SK-N-SH (cell line): ENCODE measurements around the gene CSTA. TPM values are rescaled to one million over a fixed set of nuclear protein-coding genes. Genes with fewer than 3 reads are reported as not detected.

Experiments
- CTCF ChIA-PET: fragments of 300-600, 350-600 bp; formaldehyde crosslinking; extraction: SDS; loops from one replicate; lab custom pipeline; 2021; lab: Yijun Ruan, JAX
- POLR2A ChIA-PET: fragments of 350-600 bp; sonication (Branson Sonifier 250); formaldehyde crosslinking; extraction: SDS; loops from one replicate; lab custom pipeline; 2020; ENCODE audit warnings: antibody characterized with exemption, inconsistent platforms; lab: Yijun Ruan, JAX
- DNase-seq: peaks from one replicate; pipeline ENCODE4 v3.0.0; 2012
- H2AFZ ChIP-seq: fragments of 200-600 bp; sonication (generic); 2 replicates; pipeline ENCODE4 v1.8.1; 2016; ENCODE audit warnings: antibody characterized with exemption, mild to moderate bottlenecking, low read depth
- H3F3A ChIP-seq: fragments of 200-600 bp; sonication (generic); replicated peaks from 2 replicates; pipeline ENCODE3; 2016; ENCODE audit warnings: antibody characterized with exemption, mild to moderate bottlenecking; ENCODE audit not compliant: insufficient read depth
- H3K27ac ChIP-seq, 2 experiments: fragments of 200-500 bp in 1 of 2; fragments of 200-600 bp in 1 of 2; sonication (Bioruptor generic) in 1 of 2; sonication (generic), shearing (Covaris generic) in 1 of 2; 2 replicates each; pipeline versions ENCODE4 v1.5.1 to v1.6.1; 2014 to 2016; ENCODE audit warnings: low read depth in 2 of 2, inconsistent platforms in 1 of 2, low read length in 1 of 2, mild to moderate bottlenecking in 1 of 2, mixed read lengths in 1 of 2
- H3K27me3 ChIP-seq: fragments of 200-600 bp; sonication (generic), shearing (Covaris generic); 2 replicates; pipeline ENCODE4 v1.6.1; 2016; ENCODE audit warnings: mixed run types; ENCODE audit not compliant: insufficient read depth
- H3K36me3 ChIP-seq, 2 experiments: fragments of 200-500 bp in 1 of 2; fragments of 200-600 bp in 1 of 2; sonication (Bioruptor generic) in 1 of 2; sonication (generic) in 1 of 2; replicated peaks in 1 of 2; 2 replicates each; pipeline versions ENCODE3 to v1.5.1; 2014 to 2016; ENCODE audit warnings: low read length in 1 of 2, mild to moderate bottlenecking in 1 of 2; ENCODE audit not compliant: insufficient read depth in 2 of 2, control insufficient read depth in 1 of 2
- H3K4me1 ChIP-seq, 2 experiments: fragments of 200-500 bp in 1 of 2; fragments of 200-600 bp in 1 of 2; sonication (Bioruptor generic) in 1 of 2; sonication (generic), shearing (Covaris generic) in 1 of 2; 2 replicates each; pipeline versions ENCODE4 v1.5.1 to v1.6.1; 2014 to 2016; ENCODE audit warnings: low read depth in 1 of 2, low read length in 1 of 2, mixed run types in 1 of 2; ENCODE audit not compliant: insufficient read depth in 2 of 2, control insufficient read depth in 1 of 2
- H3K4me2 ChIP-seq: fragments of 200-600 bp; sonication (generic), shearing (Covaris generic); 2 replicates; pipeline ENCODE4 v1.6.1; 2017; ENCODE audit warnings: mixed run types
- H3K4me3 ChIP-seq, 2 experiments: fragments of 200-500 bp in 1 of 2; fragments of 200-600 bp in 1 of 2; sonication (Bioruptor generic) in 1 of 2; sonication (generic), shearing (Covaris generic) in 1 of 2; 2 replicates each; pipeline versions ENCODE4 v1.5.1 to v1.8.1; 2014 to 2016; ENCODE audit warnings: low read depth in 2 of 2, inconsistent platforms in 1 of 2, low read length in 1 of 2, mild to moderate bottlenecking in 1 of 2, mixed read lengths in 1 of 2, moderate library complexity in 1 of 2
- H3K79me2 ChIP-seq: fragments of 200-600 bp; sonication (generic); 2 replicates; pipeline ENCODE4 v1.8.1; 2017; ENCODE audit warnings: mild to moderate bottlenecking; ENCODE audit not compliant: insufficient read depth
- H3K9ac ChIP-seq: fragments of 200-600 bp; sonication (generic); 2 replicates; pipeline ENCODE4 v1.6.1; 2017; ENCODE audit warnings: mixed run types
- H3K9me2 ChIP-seq: fragments of 200-600 bp; sonication (generic); 2 replicates; pipeline ENCODE4 v1.6.1; 2017; ENCODE audit warnings: mixed run types
- H3K9me3 ChIP-seq: fragments of 200-600 bp; sonication (generic); 2 replicates; pipeline ENCODE4 v1.6.1; 2017; ENCODE audit warnings: mixed run types, mild to moderate bottlenecking, moderate library complexity
- H4K20me1 ChIP-seq: fragments of 200-600 bp; sonication (generic); 2 replicates; pipeline ENCODE4 v1.6.1; 2017; ENCODE audit warnings: mild to moderate bottlenecking, mixed run types; ENCODE audit not compliant: insufficient read depth
- CHD2 ChIP-seq: fragments of 150-350 bp; IDR thresholded peaks from 2 replicates; pipeline ENCODE4 v1.6.1; 2018; ENCODE audit warnings: low read length; ENCODE audit not compliant: partially characterized antibody
- EP300 ChIP-seq, 2 experiments: IDR thresholded peaks; 2 replicates each; pipeline versions ENCODE4 v1.4.0 to v1.6.1; 2012; ENCODE audit warnings: borderline replicate concordance in 1 of 2, low read depth in 1 of 2, low read length in 1 of 2
- EZH2phosphoT487 ChIP-seq: fragments of 200-600 bp; sonication (generic); IDR thresholded peaks from 2 replicates; pipeline ENCODE4 v1.6.1; 2017; ENCODE audit warnings: low read depth, mixed run types, mild to moderate bottlenecking, antibody characterized with exemption, moderate library complexity, borderline replicate concordance
- FOSL2 ChIP-seq: IDR thresholded peaks from 2 replicates; pipeline ENCODE4 v1.4.0; 2012; ENCODE audit warnings: low read depth, mild to moderate bottlenecking, moderate library complexity, borderline replicate concordance
- GABPA ChIP-seq: IDR thresholded peaks from 2 replicates; pipeline ENCODE4 v1.4.0; 2012; ENCODE audit warnings: low read depth, mild to moderate bottlenecking
- GATA2 ChIP-seq: sonication (generic); formaldehyde crosslinking; IDR thresholded peaks from 2 replicates; pipeline ENCODE4 v1.5.0; 2020; ENCODE audit warnings: mild to moderate bottlenecking, missing genetic modification reagents
- JUND ChIP-seq: IDR thresholded peaks from 2 replicates; pipeline ENCODE4 v1.4.0; 2012
- MAX ChIP-seq: IDR thresholded peaks from 2 replicates; pipeline ENCODE4 v1.4.0; 2012; ENCODE audit warnings: low read depth
- PBX3 ChIP-seq: IDR thresholded peaks from 2 replicates; pipeline ENCODE4; 2012
- POLR2AphosphoS5 ChIP-seq: IDR thresholded peaks from 2 replicates; pipeline ENCODE4 v1.6.1; 2012; ENCODE audit warnings: low read depth, low read length
- RCOR1 ChIP-seq: fragments of 150-350 bp; IDR thresholded peaks from 2 replicates; pipeline ENCODE4 v1.6.1; 2017; ENCODE audit warnings: antibody characterized with exemption, low read length
- RFX5 ChIP-seq: IDR thresholded peaks from 2 replicates; pipeline ENCODE4 v1.6.1; 2012; ENCODE audit warnings: mild to moderate bottlenecking, improper control_type of control experiment, low read length
- RXRA ChIP-seq: IDR thresholded peaks from 2 replicates; pipeline ENCODE4 v1.4.0; 2012; ENCODE audit warnings: low read depth, mild to moderate bottlenecking, borderline replicate concordance
- SIN3A ChIP-seq: IDR thresholded peaks from 2 replicates; pipeline ENCODE4 v1.6.1; 2012; ENCODE audit warnings: low read depth, mild to moderate bottlenecking, low read length, moderate library complexity, borderline replicate concordance
- TAF1 ChIP-seq: IDR thresholded peaks from 2 replicates; pipeline ENCODE4 v1.6.1; 2012; ENCODE audit warnings: low read depth, mild to moderate bottlenecking, low read length, moderate library complexity, borderline replicate concordance
- TCF12 ChIP-seq: IDR thresholded peaks from 2 replicates; pipeline ENCODE4 v1.4.0; 2012
- USF1 ChIP-seq: IDR thresholded peaks from 2 replicates; pipeline ENCODE4 v1.4.0; 2012; ENCODE audit warnings: low read depth, borderline replicate concordance
- YY1 ChIP-seq: IDR thresholded peaks from 2 replicates; pipeline ENCODE4 v1.4.0; 2012; ENCODE audit warnings: low read depth, mild to moderate bottlenecking
- ZBTB33 ChIP-seq: IDR thresholded peaks from 2 replicates; pipeline ENCODE4 v1.4.0; 2012; ENCODE audit warnings: low read depth, borderline replicate concordance
- WGBS: methylation state at CpG from one replicate; pipeline ENCODE4 v1.1.6; 2017; ENCODE audit warnings: low lambda C conversion rate; 5-methylcytosine and 5-hydroxymethylcytosine counted together
- polyA plus RNA-seq, 3 experiments: library from polyadenylated mRNA; depleted of rRNA; stranded (reverse); fragments of >200 nt; gene quantifications; 2 replicates each; pipeline ENCODE4 v1.2.3, GENCODE V29; 2012

CSTA gene
- polyA plus RNA-seq, 1 of the 3 experiments (the other 2 are of a cell fraction), result not detected

GRCh38 chr3:122357828-122358702 is 33.0 kb downstream of the CSTA start (continued):
- TF ChIP-seq SIN3A (no peak), MAX (no peak), GATA2 (CRISPR knock-in tag) (peak; percentile 21; the same call in 1 of the 2 replicates), YY1 (no peak), CHD2 (peak; percentile 52), GABPA (no peak), RCOR1 (peak; percentile 86), TAF1 (no peak), EP300 (IDR thresholded peaks at IDR 0.05; ENCODE audit: borderline replicate concordance in 1 of 2, low read depth in 1 of 2, low read length in 1 of 2) (peak in 1 of 2 experiments; percentile 77; a peak in 2 of 4 replicates), FOSL2 (no peak), TCF12 (peak; percentile 10; the same call in 1 of the 2 replicates), ZBTB33 (no peak), POLR2AphosphoS5 (no peak; the same call in 1 of the 2 replicates), JUND (0 out of 2 replicates have a peak, but pooled peaks have one; percentile 11), EZH2phosphoT487 (no peak)
- TF ChIP-seq, all 33 proteins: peak for 7

DNA sequence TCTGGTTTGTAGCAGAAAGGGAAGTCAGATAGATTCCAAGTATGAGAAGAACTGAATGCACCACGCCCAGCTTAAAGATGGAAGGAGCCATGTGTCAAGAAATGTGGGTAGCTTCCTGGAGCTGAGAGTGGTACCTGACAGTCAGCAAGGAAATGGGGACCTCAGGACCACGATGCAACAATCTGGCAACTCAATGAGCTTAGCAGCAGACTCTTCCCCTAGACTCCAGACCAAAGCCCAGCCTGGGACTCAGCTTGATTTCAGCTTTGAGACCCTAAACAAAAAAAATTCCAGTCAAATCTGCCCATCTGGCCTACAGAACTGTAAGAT is 33.6 kb downstream of the CSTA start:
- 85% methylated on average over 2 of the region's 2 CpGs for WGBS
- Histone ChIP-seq H3K79me2 (no peaks in the 10 kb centered on the region), H4K20me1 (no peaks in the 10 kb centered on the region), H3K9ac (no peak overlapping the region), H3K4me2 (no peak overlapping the region), H3K4me3 (no peak overlapping the region), H3K9me2 (no peaks in the 10 kb centered on the region), H3K9me3 (no peaks in the 10 kb centered on the region), H2AFZ (no peak overlapping the region), H3K27ac (peak overlapping the region in 1 of 2 experiments; percentile 58; a peak in 2 of 4 replicates), H3F3A (peaks cover 19% of the 10 kb centered on the region), H3K4me1 (peaks cover 7 to 10% of the 10 kb centered on the region in 2 experiments; a peak in 3 of 4 replicates), H3K36me3 (peaks cover 26 to 29% of the 10 kb centered on the region in 2 experiments), H3K27me3 (no peaks in the 10 kb centered on the region)
- no peak for DNase-seq
- TF ChIP-seq EP300 (IDR thresholded peaks at IDR 0.05; ENCODE audit: borderline replicate concordance in 1 of 2, low read depth in 1 of 2, low read length in 1 of 2), result no peak
- no peak for TF ChIP-seq TAF1
- TF ChIP-seq MAX, result no peak
- TF ChIP-seq PBX3, result no peak
- TF ChIP-seq USF1, result no peak
- no peak for TF ChIP-seq YY1
- TF ChIP-seq RXRA, result no peak
- no peak for TF ChIP-seq RFX5
- TF ChIP-seq GABPA, result no peak
- TF ChIP-seq SIN3A, result no peak
- ChIA-PET CTCF (interaction anchor here (1.2 to 1.9 kb wide), 4 partner anchors 25 to 812 kb away, joined by 3 to 5 read pairs (median 3); partner anchors contain the start of gene FAM162A), POLR2A (interaction anchor here (1.0 kb wide), 1 partner anchor 26 kb away, joined by 3 read pairs; the partner anchor contains the start of gene FAM162A)
